GM19025 (cell line): Measurements from ENCODE around the gene WASHC1.
"Not testable (repeated sequence)": the region's sequence is repeated elsewhere in the genome, so short reads cannot be mapped to it uniquely, and the experiment has no call there.

ENCODE experiments used
- ATAC-seq: cut with Tn5 transposase; IDR thresholded peaks from one replicate; pipeline ENCODE4 v1.9.1; 2021; ENCODE audit warnings: mild to moderate bottlenecking, low read depth, moderate library complexity; ENCODE audit not compliant: unreplicated experiment

The WASHC1 gene

DNA sequence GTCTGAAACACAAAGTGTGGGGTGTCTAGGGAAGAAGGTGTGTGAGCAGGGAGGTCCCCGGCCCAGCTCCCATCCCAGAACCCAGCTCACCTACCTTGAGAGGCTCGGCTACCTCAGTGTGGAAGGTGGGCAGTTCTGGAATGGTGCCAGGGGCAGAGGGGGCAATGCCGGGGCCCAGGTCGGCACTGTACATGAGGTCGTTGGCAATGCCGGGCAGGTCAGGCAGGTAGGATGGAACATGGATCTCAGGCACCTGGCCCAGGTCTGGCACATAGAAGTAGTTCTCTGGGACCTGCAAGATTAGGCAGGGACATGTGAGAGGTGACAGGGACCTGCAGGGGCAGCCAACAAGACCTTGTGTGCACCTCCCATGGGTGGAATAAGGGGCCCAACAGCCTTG, 12.4 kb downstream of the WASHC1 start:
- not testable (repeated sequence) for ATAC-seq

DNA sequence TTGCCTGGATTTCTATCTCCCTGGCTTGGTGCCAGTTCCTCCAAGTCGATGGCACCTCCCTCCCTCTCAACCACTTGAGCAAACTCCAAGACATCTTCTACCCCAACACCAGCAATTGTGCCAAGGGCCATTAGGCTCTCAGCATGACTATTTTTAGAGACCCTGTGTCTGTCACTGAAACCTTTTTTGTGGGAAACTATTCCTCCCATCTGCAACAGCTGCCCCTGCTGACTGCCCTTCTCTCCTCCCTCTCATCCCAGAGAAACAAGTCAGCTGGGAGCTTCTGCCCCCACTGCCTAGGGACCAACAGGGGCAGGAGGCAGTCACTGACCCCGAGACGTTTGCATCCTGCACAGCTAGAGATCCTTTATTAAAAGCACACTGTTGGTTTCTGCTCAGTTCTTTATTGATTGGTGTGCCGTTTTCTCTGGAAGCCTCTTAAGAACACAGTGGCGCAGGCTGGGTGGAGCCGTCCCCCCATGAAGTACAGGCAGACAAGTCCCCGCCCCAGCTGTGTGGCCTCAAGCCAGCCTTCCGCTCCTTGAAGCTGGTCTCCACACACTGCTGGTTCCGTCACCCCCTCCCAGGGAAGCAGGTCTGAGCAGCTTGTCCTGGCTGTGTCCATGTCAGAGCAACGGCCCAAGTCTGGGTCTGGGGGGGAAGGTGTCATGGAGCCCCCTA, 15.0 kb downstream of the WASHC1 start:
- not testable (repeated sequence) for ATAC-seq

DNA sequence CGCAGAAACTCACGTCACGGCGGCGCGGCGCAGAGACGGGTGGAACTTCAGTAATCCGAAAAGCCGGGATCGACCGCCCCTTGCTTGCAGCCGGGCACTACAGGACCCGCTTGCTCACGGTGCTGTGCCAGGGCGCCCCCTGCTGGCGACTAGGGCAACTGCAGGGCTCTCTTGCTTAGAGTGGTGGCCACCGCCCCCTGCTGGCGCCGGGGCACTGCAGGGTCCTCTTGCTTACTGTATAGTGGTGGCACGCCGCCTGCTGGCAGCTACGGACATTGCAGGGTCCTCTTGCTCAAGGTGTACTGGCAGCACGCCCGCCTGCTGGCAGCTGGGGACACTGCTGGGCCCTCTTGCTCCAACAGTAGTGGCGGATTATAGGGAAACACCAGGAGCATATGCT, 18.1 kb downstream of the WASHC1 start:
- ATAC-seq, result not testable (repeated sequence)

DNA sequence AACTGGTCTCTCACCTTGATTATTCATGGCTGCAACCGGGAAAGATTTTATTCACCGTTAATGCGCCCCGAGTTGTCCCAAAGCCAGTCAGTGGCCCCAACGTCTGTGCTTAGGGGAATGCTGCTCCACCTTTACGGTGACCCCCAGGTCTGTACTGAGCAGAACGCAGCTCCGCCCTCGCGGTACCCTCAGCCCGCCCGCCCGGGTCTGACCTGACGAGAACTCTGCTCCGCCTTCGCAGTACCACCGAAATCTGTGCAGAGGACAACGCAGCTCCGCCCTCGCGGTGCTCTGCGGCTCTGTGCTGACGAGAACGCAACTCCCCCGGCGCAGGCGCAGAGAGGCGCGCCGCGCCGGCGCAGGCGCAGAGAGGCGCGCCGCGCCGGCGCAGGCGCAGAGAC, 18.6 kb downstream of the WASHC1 start:
- ATAC-seq, result not testable (repeated sequence)

DNA sequence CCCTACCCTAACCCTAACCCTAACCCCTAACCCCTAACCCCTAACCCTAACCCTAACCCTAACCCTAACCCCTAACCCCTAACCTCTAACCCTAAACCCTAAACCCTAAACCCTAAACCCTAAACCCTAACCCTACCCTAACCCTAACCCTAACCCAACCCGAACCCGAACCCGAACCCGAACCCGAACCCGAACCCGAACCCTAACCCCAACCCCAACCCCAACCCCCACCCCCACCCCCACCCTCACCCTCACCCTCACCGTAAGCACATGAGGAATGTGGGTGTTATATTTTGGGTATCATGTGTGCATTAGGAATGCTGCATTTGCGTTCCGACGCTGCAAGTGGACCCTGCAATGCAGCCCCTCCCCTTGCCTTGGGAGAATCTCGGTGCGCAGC, 19.0 kb downstream of the WASHC1 start:
- not testable (repeated sequence) for ATAC-seq
